ENCODE data around the gene UBAP2L.

The UBAP2L gene

GRCh38 chr1:154316704-154317103 is 95.9 kb downstream of the UBAP2L start:
- no peak for DNase-seq

DNA sequence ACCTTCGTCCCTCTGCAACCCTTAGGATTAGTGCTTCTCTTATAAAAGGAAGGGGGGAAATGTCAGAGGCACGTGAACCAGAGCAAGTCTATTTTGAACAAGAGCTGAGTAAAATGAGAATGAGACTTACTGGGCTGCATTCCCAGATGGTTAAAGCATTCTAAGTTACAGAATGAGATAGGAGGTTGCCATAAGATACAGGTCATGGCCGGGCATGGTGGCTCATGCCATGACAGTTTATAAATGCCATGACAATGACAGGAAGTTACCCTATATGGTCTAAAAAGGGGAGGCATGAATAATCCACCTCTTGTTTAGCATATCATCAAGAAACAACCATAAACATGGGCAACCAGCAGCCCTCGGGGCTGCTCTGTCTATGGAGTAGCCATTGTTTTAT is 97.6 kb downstream of the UBAP2L start:
- DNase-seq: no peak
